Amniotic stem cell (primary cell): ENCODE results near the gene KISS1R.

Experiments used
- DNase-seq: peaks from one replicate; lab custom pipeline; 2025; lab: John Stamatoyannopoulos, UW

Gene KISS1R

GRCh38 chr19:938233-938923 is 21.2 kb downstream of the KISS1R start:
- no peak for DNase-seq

GRCh38 chr19:939439-939838 is 22.3 kb downstream of the KISS1R start:
- no peak for DNase-seq

GRCh38 chr19:939922-940321 is 22.8 kb downstream of the KISS1R start:
- no peak for DNase-seq

GRCh38 chr19:940591-941291 is 23.6 kb downstream of the KISS1R start:
- no peak for DNase-seq

GRCh38 chr19:941292-942132 is 24.4 kb downstream of the KISS1R start:
- DNase-seq = no peak

GRCh38 chr19:942133-942645 is 25.1 kb downstream of the KISS1R start:
- DNase-seq = no peak

- no peak for DNase-seq
Observed at GRCh38 chr19:943551-944170, 26.5 kb downstream of the KISS1R start.

- DNase-seq = no peak
Observed at GRCh38 chr19:944171-944567, 27.0 kb downstream of the KISS1R start.

- DNase-seq = no peak
Observed at GRCh38 chr19:944663-945241, 27.6 kb downstream of the KISS1R start.

- DNase-seq = no peak
Observed at GRCh38 chr19:945401-946252, 28.5 kb downstream of the KISS1R start.

- no peak for DNase-seq
Observed at GRCh38 chr19:947090-947706, 30.1 kb downstream of the KISS1R start.

GRCh38 chr19:947707-948539 is 30.8 kb downstream of the KISS1R start:
- DNase-seq = no peak

GRCh38 chr19:948842-949496 is 31.8 kb downstream of the KISS1R start:
- DNase-seq = no peak

- no peak for DNase-seq
Observed at GRCh38 chr19:950352-951066, 33.4 kb downstream of the KISS1R start.

- no peak for DNase-seq
Observed at GRCh38 chr19:952049-952679, 35.0 kb downstream of the KISS1R start.

GRCh38 chr19:952680-953444 is 35.7 kb downstream of the KISS1R start:
- DNase-seq = no peak
